Amygdala (tissue), 56 donors: ENCODE data around the gene F3.
A peak's percentile ranks its signal among the peaks of the same experiment; 100 is the strongest.
"Not testable (repeated sequence)": the region's sequence is repeated elsewhere in the genome, so short reads cannot be mapped to it uniquely, and the experiment has no call there.

Experiments
- DNase-seq, 56 donors: peaks; one replicate each; lab custom pipeline; 2025; lab: John Stamatoyannopoulos, UW

Gene F3

DNA sequence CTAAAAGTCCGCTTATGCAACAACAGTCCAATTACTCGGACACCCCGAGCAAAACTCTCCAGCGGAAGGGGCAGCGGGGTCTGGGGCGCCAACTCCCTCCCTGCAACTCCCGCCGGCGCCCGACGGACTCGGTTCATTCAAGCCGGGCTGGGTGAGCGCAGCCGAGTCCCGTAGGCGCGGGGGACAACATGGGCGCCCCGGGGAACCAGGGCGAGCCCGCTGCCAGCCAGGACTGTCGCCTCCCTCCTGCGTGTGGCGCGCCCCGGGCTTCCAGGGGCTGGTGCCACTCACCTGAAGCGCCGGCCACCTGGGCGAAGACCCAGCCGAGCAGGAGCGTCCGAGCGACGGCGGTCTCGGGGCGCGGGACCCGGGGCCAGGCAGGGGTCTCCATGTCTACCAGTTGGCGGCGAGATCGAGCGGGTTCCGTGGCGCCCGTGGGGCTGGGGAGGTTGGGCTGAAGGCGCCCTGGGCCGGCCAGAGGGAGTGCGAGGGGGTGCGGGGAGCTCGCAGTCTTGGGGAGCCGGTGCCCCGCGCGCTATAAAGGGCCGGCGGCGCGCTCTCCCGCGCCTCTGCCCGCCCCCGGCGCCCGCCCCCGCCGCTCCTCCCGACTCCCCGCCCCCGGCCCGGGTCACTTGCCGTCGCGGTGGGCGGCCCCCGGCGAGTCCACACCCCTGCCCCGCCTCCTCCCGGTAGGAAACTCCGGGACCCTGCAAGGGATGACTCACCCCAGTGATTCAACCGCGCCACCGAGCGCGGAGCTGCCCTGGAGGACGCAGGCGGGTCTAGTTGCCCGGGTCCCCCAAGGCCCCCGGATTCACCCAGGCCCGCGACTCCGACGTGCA lies at the start of gene F3:
F3 (minus strand) TSS at position 514 of the 842 bp plus-strand sequence; CDS start at position 391, 123 bp downstream.
- peak in 50 of 56 donors; percentile 4 to 84 (median 60) for DNase-seq

DNA sequence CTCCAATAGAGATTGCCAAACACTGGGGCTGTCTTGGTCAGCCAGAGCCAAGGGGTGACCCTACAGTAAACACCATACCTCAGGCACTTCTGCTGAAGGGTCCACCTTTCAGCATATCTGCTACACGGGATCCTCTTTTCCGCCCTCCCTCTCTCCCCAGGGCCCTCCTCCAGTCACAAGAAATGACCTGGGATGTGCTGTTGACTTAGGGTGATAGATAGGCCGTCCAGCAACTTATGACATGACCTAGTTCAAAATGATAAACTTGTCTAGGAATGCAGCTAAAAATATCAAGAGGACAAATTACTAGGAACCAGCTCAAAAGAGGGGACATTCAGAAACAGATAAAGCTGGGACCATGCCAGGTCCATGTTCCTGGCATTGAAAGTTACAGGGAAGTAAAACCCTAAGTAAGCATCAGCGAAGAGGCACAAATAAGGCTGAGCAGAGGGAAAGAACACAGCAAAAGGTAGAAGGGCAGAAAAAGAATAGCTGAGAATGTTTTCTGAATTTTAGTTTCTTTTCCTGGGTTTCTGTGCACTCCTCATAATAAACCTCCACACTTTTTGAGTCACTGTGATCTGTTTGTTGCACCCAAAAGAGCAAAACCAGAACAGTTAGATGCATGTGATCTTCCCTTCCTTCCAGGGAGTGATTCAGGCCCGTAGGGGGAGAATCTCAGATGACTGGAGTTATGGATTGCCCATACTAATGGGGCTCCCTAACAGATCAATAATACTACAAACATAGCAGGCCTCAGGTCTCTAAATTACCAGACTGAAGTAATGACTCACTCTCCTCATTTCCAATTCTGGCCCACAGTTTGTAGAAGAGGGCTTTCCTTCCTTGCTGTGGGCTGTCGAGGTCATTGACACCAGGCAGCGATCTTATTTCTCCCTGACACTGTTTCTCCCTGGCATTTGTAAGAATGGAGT lies 48.9 kb upstream of the F3 start:
- no peak for DNase-seq

DNA sequence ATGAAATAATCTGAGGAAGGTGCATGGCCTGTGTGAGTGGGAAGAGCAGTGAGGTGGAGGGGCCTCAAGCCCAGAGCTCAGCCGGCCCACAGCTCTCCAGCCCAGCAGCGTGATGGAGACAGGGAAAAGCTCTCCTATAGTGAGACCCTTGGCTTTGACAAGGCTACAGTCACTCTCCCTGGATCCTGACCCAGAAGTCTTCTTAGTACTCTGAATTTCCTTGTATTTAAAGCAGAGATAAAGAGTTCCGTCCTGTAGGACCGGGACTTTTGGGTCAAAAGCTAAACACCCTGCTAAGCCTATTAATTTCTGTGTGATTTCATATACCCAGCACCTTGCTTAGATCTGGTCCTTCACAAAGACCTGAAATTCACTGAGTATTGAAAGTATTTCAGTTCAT lies 48.2 kb upstream of the F3 start:
- no peak for DNase-seq

DNA sequence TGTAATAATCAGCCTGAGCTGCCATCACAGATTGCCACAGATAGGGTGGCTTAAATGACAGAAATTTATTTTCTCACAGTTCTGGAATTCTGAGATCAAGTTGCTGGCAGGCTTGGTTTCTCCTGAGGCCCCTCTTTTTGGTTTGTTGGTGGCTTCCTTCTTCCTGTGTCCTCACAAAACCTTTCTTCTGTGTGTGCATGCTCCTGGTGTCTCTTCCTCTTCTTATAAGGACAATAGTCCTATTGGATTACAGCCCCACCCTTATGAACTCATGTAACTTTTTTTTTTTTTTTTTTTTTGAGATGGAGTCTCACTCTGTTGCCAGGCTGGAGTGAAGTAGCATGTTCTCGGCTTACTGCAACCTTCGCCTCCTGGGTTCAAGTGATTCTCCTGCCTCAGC lies 41.0 kb upstream of the F3 start:
- no peak for DNase-seq

DNA sequence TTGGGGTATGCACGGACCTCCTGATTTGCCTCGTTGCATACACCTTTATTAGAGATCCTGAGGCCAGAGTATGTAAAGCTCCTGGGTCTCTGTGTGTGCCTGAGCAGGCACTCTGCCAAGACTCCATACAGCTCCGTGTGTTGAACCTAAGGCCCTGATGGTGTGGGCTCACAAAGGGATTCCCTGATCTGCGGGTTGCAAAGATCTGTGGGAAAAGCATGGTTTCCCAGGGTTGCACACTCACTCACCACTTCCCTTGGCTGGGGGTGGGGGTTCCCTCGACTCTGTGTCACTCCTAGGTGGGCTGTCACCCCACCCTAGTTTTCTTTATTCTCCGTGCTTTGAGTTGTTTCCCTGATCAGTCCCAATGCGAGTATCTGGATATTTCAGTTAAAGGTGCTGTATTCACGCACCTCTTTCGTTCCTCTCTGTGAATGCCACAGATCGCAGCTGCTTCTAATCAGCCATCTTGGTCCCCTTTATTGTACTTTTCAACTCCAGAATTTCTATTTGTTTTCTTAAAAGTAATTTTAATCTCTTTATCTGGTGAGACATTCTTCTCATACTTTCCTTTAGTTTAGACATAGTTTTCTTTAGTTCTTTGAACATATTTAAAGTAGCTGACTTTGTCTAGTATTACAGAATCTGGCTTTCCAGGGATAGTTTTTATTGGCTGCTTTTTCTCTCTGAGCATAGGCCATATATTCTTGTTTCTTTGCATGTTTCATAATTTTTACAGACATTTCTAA lies 39.0 kb upstream of the F3 start:
- DNase-seq, result no peak

DNA sequence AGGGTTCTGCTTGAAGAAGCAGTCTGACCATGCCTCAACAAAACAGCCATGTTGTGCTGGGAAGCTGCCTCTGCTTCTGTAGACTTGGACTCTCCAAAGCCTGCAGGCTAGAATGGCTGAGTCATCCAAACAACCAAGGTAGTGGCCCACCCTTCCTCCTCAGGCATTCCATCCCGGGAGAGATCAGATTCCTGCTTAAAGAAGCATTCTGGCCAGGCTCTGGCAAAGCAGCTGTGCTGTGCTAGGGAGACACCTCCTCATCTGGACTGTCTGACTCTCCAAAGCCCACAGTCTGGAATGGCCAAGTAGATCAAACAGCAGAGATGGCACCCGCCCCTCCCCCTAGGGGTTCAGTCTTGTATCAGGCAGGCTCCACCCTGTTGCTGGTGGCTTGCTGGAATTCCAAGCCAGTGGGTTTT lies 38.3 kb upstream of the F3 start:
- no peak for DNase-seq

DNA sequence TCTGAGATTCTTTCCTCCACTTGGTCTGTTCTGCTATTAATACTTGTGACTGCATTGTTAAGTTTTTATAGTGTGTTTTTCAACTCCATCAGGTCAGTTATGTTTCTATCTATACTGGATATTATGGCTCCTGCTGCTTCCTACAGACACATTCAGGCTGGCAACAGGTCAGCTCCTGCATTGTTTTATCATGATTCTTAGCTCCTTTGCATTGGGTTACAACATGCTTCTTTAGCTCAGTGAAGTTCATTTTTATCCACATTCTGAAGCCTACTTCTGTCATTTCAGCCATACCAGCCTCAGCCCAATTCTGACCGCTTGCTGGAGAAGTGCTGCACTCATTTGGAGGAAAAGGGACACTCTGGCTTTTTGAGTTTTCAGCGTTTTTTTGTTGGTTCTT lies 37.3 kb upstream of the F3 start:
- no peak for DNase-seq

DNA sequence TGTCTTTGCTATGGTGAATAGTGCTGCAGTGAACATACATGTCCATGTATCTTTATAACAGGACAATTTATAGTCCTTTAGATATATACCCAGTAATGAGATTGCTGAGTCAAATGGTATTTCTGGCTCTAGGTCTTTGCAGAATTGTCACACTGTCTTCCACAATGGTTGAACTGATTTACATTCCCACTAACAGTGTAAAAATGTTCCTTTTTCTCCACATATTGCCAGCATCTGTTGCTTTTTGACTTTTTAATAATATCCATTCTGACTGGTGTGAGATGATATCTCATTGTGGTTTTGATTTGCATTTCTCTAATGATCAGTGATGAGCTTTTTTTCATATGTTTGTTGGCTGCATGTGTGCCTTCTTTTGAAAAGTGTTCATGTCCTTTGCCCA lies 32.4 kb upstream of the F3 start:
- DNase-seq, result not testable (repeated sequence)

DNA sequence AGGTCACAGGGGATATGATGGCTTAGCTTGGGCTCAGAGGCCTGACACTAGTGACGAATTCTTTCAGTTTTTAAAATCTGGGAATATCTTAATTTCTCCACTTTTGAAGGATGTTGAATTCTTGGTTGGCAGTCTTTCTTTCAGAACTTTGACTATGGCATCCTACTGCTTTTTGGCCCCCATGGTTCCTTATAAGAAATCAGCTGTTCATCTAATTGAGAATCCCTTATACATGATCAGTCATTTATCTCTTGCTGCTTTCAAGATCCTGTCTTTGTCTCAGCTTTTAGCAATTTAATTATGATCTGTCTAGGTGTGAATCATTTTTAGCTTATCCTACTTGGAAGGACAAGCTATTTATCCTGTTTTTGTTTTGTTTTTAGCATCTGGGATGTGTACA lies 31.2 kb upstream of the F3 start:
- no peak for DNase-seq

DNA sequence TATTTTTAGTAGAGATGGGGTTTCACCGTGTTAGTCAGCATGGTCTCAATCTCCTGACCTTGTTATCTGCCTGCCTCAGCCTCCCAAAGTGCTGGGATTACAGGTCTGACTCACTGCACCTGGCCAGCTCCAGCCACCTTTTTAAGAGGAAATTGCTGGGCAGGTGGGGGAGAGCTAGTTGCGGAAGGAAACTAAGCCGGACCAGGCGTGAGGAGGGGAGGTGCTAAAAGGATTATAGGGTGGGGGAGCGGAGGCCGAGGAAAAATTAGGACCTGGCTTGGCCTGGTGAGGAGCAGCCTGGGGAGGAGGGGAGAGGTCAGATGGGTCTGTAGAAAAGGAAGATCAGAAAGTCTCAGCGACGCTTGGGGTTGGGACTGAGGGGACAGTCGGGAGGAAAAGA lies 29.4 kb upstream of the F3 start:
- not testable (repeated sequence) for DNase-seq

DNA sequence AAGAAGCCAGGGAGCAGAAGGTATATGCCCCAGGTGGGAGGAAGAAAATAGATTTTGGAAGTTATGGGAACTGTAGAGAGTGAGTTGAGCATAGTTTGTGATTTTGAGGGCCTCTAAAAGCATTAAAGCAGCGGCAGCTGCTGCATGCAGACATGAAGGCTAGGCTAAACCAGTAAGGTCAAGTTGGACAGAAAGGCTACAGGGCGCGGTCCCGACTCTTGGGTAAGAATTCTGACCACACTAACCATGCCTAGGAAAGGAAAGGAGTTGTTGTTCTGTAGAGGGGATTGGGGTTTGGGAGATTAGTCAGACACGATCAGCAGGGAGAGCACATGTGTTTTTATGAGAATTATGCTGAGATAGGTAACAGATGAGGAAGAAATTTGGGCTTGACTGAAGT lies 27.2 kb upstream of the F3 start:
- not testable (repeated sequence) for DNase-seq

DNA sequence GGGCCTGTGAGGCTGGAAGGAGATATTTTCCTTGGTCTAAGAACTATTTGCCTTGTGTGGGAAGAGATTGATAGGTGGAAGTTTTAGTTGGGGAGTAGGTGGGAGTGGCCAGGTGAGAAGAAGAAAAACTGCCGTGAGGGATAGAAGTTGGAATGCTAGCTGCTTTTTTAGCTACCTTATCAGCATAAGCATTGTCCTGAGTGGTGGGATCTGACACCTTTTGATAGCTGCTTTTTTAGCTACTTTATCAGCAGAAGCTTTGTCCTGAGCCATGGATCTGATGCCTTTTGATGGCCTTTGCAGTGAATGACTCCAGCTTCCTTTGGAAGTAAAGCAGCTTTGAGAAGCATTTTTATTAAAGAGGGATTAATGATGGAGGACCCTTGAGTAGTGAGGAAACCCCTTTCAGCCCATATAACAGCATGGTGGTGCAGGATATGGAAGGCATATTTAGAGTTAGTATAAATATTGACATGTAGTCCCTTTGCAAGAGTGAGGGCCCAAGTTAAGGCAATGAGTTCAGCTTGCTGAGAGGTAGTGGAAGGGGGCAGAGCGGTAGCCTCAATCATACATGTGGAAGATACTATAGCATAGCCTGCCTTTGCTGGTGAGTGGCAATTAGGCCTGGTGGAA lies 26.5 kb upstream of the F3 start:
- DNase-seq, result not testable (repeated sequence)

DNA sequence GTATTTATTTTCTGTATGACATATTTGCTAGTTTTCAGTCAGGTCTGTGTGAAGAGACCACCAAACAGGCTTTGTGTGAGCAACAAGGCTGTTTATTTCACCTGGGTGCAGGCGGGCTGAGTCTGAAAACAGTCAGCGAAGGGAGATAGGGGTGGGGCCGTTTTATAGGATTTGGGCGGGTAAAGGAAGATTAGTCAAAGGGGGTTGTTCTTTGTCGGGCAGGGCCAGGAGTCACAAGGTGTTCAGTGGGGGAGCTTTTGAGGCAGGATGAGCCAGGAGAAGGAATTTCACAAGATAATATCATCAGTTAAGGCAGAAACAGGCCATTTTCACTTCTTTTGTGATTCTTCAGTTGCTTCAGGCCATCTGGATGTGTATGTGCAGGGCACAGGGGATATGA lies 24.9 kb upstream of the F3 start:
- not testable (repeated sequence) for DNase-seq

DNA sequence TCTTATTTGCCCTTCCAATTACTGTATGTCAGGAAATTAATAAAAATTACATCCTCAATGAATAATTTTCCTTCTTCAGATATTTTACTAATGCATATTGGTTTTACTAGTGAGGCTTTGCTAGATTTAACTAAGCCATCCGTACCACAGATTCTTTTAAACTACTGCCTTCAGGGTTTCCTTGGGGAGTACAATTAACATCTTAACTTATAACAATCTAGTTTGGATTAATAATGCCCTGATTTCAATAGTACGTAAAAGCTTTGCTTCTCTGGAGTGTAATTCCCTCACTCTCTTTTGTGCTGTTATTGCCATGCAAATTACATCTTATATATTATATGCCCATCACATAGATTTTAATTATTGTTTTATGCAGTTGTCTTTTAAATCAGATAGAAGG lies 24.3 kb upstream of the F3 start:
- DNase-seq, result no peak

DNA sequence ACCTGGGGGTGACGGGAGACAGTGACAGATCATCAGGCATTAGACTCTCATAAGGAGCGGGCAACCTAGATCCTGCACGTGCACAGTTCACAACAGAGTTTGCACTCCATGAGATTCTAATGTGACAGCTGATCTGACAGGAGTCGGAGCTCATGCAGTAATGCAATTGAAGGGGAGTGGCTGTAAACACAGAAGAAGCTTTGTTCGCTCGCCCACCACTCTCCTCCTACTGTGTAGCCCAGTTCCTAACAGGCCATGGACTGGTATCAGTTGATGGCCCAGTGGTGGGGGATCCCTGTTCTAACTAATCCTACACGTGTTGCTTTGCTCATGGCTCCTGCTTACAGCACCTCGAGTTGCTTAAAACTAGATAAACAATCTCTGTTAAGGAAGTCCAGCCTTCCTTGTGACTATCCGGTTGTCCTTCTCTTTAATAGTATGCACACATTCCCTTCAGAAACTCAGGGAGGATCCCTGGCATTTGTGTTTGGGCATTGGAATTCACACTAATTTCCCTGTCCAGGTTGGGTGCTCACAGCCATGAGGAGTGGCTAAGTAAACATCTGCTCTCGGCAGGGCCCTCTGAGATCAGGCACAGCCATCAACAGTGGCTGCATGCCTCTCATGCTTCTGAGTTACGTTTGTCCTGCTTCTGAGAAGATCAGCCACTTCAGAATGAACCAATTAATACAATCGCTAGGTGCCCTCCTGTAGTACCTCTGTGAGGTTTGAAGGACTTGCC lies 21.1 kb upstream of the F3 start:
- DNase-seq, result no peak

DNA sequence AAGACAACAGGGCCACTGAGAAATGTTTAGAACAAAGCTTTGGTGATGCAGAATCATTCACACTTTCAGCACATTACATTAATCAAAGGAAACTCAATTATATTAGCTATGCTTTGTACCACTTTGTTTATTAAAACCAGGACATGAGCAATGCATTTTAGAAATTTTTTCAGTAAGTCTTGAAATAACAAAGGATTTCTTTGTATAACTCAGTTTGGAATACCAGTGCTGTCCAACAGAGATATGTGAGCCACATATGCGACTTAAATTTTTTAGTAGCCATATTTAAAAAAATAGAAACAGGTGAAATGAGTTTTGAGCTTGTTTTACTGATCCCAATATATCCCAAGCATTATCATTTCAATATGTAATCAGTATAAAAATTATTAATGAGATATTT lies 18.8 kb upstream of the F3 start:
- no peak for DNase-seq

DNA sequence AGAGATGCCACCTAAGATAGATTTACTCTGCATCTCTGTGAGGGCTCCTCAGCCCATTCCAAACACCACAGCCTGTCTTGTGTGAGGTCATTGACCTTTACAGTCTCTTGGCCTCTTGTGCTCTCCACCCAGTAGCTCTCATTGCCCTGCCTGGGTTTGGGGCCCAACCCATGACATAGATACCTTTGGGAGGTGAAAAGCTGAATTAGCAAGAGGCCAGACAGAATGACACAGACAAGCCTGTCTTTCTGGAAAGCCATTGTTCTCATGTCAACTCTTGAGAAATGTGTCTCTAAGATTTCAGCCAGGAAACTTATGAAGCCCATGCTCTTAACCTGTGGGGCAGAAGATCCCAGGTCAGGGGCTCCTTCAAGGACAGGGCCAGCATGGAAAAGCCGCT lies 18.4 kb upstream of the F3 start:
- DNase-seq, result no peak

DNA sequence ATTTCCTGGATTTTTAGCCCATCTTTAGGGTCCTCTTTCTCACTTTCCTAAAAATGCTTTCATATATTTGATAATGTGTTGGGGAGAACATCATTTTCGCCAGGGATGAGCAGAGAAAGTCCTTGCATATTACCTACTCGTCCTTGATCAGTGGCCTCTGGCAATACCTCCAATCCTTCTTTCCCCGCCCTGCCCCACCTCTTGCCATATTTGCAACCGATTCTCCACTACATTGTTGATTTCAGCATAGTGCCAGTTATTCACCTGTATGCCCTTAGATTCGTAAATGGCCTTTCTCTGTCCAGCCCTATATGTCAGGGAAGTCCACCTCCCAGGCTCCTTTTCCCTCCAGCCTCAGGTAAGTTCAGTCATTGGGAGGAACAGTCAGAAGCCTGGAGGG lies 13.5 kb upstream of the F3 start:
- no peak for DNase-seq

DNA sequence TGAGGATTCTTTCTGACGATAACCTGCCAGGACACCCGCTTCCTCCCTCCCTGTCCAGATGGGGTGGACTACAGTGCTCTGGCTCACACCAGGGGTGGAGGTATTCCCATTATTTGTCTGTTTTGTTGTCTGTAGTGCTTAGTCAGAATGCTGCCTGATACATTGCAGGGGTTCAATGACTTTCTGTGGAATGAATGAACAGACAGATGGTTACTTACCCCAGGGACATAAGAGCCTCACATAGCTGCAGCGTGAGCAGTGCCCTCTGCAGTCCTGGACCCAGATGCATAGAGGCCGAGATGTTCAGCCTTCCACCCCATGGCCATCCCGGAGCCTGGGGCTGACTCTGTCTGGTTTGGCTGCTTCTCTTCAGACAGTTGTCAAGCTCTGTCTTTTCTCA lies 13.0 kb upstream of the F3 start:
- no peak for DNase-seq

DNA sequence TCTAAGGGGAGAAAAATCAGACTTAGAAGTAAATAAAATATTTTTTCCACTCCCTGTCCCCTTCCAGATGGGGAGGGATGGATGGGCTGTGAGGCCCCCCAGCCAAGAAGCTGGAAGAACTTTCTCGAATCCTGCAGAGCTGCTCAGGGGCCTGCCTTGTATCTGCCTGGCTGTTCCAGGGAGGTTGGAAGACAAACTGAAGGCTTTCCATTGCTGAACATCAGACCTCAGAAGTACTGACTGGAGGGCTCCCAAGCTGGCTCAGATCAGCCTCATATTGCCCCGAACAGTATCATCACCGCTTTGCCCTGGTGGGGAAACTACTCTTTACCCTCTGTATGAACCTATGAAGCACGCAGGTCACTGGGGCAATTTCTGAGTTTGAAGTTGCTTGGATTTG lies 12.4 kb upstream of the F3 start:
- DNase-seq, result no peak
